ENCODE data around the gene AKR1C2.
"Not testable (repeated sequence)": the region's sequence is repeated elsewhere in the genome, so short reads cannot be mapped to it uniquely, and the experiment has no call there.

The AKR1C2 gene

DNA sequence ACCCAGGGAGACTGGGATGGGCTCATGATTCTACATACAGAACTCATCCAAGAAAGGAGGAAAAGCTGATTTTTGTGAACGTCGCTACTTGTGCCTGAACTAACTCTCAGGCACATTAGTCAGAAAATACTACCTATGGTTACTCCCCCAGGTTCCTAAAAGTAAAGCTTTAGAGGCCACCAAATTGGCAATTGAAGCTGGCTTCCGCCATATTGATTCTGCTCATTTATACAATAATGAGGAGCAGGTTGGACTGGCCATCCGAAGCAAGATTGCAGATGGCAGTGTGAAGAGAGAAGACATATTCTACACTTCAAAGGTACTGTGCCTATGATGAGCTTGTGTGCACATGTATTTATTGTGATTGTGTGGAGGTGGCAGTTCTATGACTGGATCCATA is 37.9 kb downstream of the AKR1C2 start:
- not testable (repeated sequence) for DNase-seq (ENCODE audit: insufficient read length, low spot score); FAIRE-seq

DNA sequence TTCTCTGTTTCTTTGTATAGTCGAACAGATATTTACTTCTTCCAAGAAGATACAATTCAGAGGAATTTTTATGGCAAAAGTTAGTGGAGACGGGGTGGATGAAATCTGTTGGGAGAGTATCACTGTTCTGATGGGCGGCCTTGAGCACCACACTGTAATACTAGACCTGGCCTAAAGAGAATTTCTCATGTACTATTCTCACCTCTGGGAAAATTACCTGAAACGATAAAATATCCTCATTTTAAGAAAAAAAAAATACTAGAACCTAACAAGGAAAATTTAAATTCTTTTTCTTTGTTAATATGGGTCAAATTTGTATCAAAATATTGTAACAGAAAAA is 39.9 kb downstream of the AKR1C2 start:
- not testable (repeated sequence) for FAIRE-seq; DNase-seq (ENCODE audit: insufficient read length, low spot score)

- DNase-seq (ENCODE audit: insufficient read length, low spot score); FAIRE-seq: not testable (repeated sequence)
These were observed 40.5 kb downstream of the AKR1C2 start, which contains the start of gene AKR1C1 for GRCh38 chr10:4962876-4963814. AKR1C1 (plus strand) TSS chr10:4963415; CDS start chr10:4963445, 30 bp downstream.

DNA sequence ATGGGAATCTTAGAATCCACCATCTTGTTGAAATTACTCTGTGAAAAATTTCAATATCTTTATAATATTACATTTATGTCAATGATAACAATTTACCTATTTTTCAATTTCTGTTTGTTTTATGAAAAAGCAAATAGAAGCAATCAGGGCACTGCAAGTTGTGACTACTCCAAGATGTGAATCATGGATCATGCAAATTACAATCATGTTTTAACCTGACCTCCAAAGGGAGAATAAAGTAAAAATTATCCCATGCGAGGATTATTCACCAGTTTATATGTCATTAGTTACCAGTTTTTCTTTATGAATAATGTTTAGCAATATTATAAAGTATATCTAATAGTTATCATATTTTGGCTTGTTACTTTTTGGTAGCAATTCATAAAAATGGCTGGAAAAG is 41.3 kb downstream of the AKR1C2 start:
- DNase-seq (ENCODE audit: insufficient read length, low spot score); FAIRE-seq: not testable (repeated sequence)

- DNase-seq (ENCODE audit: insufficient read length, low spot score); FAIRE-seq: not testable (repeated sequence)
These were observed 42.1 kb downstream of the AKR1C2 start for GRCh38 chr10:4961558-4961957.

GRCh38 chr10:4956955-4957645 is 46.6 kb downstream of the AKR1C2 start:
- not testable (repeated sequence) for FAIRE-seq; DNase-seq (ENCODE audit: insufficient read length, low spot score)

DNA sequence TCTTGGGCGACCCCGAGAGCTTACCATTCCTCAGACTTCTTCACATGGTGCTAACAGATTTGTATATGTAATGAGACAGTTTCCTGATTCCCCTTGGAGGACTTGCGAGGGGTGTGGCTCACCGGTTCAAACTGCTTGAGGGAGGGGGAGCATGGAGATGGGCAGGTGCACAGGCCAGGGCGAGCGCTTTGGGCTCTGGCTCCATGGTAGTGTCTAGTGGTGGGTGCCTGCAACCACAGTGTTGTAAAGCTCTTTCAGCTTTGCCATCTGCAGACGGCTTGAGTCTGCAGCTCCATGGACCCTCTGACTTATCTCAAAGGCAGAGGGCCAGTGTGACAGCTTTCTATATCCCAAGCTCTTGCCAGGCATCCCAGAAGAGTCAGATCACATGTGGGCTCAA is 47.6 kb downstream of the AKR1C2 start:
- FAIRE-seq, result not testable (repeated sequence)

DNA sequence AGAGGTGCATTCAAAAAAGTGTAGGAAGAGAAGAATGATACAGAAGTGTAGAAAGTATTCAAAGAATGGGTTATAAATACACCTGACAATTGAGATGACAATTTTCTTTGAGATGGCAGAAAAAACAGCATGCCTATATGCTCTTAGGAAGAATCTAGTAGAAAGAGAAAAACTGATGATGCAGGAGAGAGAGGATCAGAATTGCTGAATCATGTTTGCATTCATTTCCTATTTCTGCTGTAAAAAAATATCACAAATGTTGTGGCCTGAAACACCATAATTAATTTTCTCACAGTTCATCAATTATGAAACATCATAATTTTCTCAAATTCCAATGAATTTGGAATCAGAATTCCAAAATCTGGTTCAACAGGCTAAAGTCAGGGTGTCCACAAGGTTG is 50.3 kb downstream of the AKR1C2 start:
- TF ChIP-seq TAF1 (IDR thresholded peaks at IDR 0.05; ENCODE audit: low read depth, low read length), result no peak
- no peak for TF ChIP-seq POLR2AphosphoS5 (IDR thresholded peaks at IDR 0.05; ENCODE audit: low read depth, low read length)
- FAIRE-seq (no peak), DNase-seq (ENCODE audit: insufficient read length, low spot score) (no peak)

More for the DNA sequence above, 47.6 kb downstream of the AKR1C2 start:
- not testable (repeated sequence) for DNase-seq (ENCODE audit: insufficient read length, low spot score)

GRCh38 chr10:4951512-4952162 is 52.0 kb downstream of the AKR1C2 start:
- not testable (repeated sequence) for FAIRE-seq; DNase-seq (ENCODE audit: insufficient read length, low spot score)

- DNase-seq (ENCODE audit: insufficient read length, low spot score), result no peak
- no peak for TF ChIP-seq POLR2A (IDR thresholded peaks at IDR 0.05; ENCODE audit: low read depth, low read length)
- TF ChIP-seq TAF1 (IDR thresholded peaks at IDR 0.05; ENCODE audit: low read depth, low read length), result no peak
- FAIRE-seq, result no peak
These were observed 55.7 kb downstream of the AKR1C2 start for GRCh38 chr10:4947635-4948596.

GRCh38 chr10:4947039-4947634 is 56.5 kb downstream of the AKR1C2 start:
- DNase-seq (ENCODE audit: insufficient read length, low spot score), result no peak
- TF ChIP-seq TAF1 (IDR thresholded peaks at IDR 0.05; ENCODE audit: low read depth, low read length), result no peak
- no peak for TF ChIP-seq SPI1 (IDR thresholded peaks at IDR 0.05; ENCODE audit: low read depth, low read length)
- no peak for FAIRE-seq

All from GM12891 (cell line).